Adipocyte (in vitro differentiated cells): Measurements from ENCODE around the gene CA11.
"Not testable (repeated sequence)": the region's sequence is repeated elsewhere in the genome, so short reads cannot be mapped to it uniquely, and the experiment has no call there.

ENCODE experiments used
- DNase-seq: peaks from one replicate; pipeline ENCODE4 v3.0.0-alpha.2; 2015; ENCODE audit warnings: low read depth
- H3K27me3 ChIP-seq: replicated peaks from 2 replicates; pipeline ENCODE4 v1.7.0; 2013; ENCODE audit warnings: mild to moderate bottlenecking, low read length, moderate library complexity; ENCODE audit not compliant: control insufficient read depth, insufficient read depth
- H3K36me3 ChIP-seq: 2 replicates; pipeline ENCODE4 v1.7.0; 2013; ENCODE audit warnings: low read length, mild to moderate bottlenecking, moderate library complexity; ENCODE audit not compliant: control insufficient read depth, insufficient read depth, severe bottlenecking
- H3K4me1 ChIP-seq: 2 replicates; pipeline ENCODE4 v1.7.0; 2013; ENCODE audit warnings: mild to moderate bottlenecking, low read length, moderate library complexity; ENCODE audit not compliant: control insufficient read depth, insufficient read depth
- H3K4me3 ChIP-seq: 2 replicates; pipeline ENCODE4 v1.7.0; 2013; ENCODE audit warnings: mild to moderate bottlenecking, low read length, moderate library complexity
- H3K9ac ChIP-seq: 2 replicates; pipeline ENCODE4 v1.7.0; 2013; ENCODE audit warnings: mild to moderate bottlenecking, low read length, moderate library complexity
- H3K9me3 ChIP-seq: 2 replicates; pipeline ENCODE4 v1.7.0; 2013; ENCODE audit warnings: mild to moderate bottlenecking, low read length, moderate library complexity; ENCODE audit not compliant: control insufficient read depth

CA11 gene

DNA sequence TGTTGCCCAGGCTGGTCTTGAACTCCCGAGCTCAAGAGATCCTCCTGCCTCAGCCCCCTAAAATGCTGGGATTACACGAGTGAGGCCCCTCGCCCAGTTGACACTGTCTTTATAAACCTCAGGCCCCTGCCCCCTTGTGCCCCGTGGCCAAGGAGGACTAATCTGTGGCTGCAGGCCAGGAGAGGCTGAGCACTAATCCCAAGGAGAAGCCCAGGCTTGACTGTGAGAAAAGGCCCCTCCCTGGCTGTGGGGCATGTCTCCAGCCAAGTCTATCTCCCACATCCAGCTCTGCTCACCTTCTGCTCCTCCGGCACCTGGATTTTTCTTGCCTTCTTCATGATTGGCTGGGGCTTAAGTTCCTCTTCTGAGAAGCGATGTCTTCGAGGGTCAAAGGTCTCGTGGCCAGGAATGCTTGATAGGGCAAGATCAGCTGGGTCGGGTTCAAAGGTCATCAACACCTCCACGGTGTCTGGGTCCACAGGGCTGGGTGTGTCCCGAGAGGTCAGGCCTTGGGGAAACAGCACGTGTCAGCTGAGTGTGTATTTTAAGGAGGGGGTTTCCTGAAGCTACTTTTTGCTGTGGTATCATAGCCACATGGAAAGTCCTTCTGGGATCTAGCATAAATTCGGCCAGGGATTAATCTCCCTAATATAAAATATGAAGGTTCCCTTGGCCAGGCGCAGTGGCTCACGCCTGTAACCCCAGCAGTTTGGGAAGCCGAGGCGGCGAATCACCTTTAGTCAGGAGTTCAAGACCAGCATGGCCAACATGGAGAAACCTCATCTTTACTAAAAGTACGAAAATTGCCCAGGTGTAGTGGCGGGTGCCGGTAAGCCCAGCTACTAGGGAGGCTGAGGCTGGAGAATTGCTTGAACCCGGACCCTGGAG, 12.6 kb downstream of the CA11 start:
- peaks cover 43% of the 10 kb centered on the region for H3K4me1 ChIP-seq
- no peak for DNase-seq

DNA sequence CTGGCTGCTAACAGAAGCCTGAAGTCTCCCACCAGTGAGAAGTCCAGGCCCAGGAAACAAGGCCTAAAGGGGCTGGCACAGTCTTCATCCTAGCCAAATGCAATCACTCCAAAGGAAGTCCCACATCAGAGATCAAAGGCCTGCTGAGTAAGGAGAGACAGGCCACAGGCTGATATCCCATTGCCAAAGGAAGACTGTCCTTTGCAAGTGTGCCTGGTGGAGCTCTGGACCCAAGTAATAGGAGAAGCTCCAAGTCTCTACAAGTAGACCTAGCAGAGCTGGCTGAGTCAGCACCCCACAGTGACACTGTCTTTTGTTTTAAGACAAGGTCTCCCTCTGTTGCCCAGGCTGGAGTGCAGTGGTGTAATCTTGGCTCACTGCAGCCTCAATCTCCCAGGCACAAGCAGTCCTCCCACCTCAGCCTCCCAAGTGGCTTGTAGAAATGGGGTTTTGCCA, 13.3 kb downstream of the CA11 start:
- Histone ChIP-seq H3K9me3 (no peaks in the 10 kb centered on the region), H3K36me3 (no peaks in the 10 kb centered on the region), H3K9ac (peak overlapping the region; percentile 71), H3K4me3 (no peak overlapping the region), H3K27me3 (no peaks in the 10 kb centered on the region), H3K4me1 (peaks cover 41% of the 10 kb centered on the region)
- DNase-seq: no peak

More for the DNA sequence above, 12.6 kb downstream of the CA11 start:
- no peaks in the 10 kb centered on the region for H3K27me3 ChIP-seq
- H3K4me3 ChIP-seq: peak overlapping the region; percentile 62
- H3K9ac ChIP-seq: peak overlapping the region; percentile 71
- no peaks in the 10 kb centered on the region for H3K36me3 ChIP-seq
- H3K9me3 ChIP-seq: no peaks in the 10 kb centered on the region

DNA sequence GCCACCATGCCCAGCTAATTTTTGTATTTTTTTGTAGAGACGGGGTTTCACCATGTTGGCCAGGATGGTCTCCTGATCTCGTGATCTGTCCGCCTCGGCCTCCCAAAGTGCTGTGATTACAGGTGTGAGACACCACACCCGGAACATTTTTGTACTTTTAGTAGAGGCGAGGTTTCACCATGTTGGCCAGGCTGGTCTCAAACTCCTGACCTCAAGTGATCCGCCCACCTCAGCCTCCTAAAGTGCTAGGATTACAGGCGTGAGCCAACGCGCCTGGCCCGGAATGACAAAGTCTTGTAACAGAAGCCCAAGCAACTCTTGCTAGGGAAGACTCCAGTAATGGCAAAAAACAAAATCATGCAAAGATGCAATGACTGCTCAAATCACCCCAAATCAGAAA, 13.7 kb downstream of the CA11 start:
- H3K4me1 ChIP-seq: peaks cover 41% of the 10 kb centered on the region

DNA sequence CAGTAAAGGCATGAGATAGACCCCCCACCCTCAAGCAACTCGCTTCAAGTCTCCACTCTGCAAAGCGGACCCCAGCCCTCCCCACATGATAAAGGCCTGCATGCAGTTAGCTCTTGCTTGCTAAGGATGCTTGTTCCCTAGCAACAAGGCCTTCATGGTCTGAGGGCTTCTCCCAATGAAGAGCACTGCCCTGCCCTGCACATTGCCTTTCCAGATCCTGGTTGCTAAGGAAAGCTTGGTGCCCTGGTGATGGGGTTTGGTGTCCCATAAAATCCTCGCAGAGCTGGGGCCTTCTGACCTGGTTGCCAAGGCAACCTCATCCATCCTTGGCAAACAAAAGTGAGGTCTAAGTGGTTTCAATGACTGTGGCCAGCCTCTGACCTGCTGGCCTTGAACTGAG, 14.8 kb downstream of the CA11 start:
- H3K36me3 ChIP-seq: peaks cover 1% of the 10 kb centered on the region
- no peak for DNase-seq
- H3K9me3 ChIP-seq: no peaks in the 10 kb centered on the region
- peaks cover 33% of the 10 kb centered on the region for H3K4me1 ChIP-seq
- H3K27me3 ChIP-seq: no peaks in the 10 kb centered on the region
- no peak overlapping the region for H3K9ac ChIP-seq
- no peak overlapping the region for H3K4me3 ChIP-seq

More for the DNA sequence above, 13.7 kb downstream of the CA11 start:
- not testable (repeated sequence) for H3K27me3 ChIP-seq, H3K36me3 ChIP-seq, H3K4me3 ChIP-seq, DNase-seq, H3K9ac ChIP-seq, H3K9me3 ChIP-seq

DNA sequence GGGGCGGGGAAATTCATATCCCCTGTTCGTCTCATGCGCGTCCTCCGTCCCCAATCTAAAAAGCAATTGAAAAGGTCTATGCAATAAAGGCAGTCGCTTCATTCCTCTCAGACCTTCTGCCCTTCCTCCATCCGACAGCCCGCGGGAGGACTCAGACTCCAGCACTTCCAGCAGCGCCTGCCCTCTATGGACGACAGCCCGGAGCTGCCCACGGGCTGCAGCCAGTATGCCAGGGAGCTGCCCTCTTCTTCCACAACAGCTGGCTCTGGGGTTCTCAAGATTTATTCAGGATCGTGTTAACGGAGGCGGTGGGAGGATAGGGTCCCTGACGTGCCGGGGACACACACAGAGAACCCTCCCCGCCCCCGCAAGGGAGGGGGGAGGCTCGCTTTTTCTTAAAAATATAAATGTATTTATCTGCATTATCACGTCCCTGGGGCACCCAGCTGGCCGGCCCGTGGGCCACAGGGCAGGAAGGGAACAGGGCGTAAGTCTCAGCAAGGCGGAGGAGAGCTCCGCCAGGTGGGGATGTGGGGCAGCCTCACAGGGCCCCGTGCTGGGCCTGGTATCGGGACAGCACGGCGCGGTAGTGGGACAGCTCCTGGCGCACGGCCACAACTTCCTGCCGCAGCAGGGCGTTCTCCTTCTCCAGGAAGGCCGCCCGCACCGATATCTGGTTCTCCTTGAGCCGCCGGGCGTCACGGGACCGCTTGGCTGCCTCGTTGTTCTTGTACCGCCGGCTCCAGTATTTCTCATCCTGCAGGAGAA, 15.5 kb downstream of the CA11 start:
- H3K4me3 ChIP-seq: no peak overlapping the region
- no peaks in the 10 kb centered on the region for H3K9me3 ChIP-seq
- peaks cover 29% of the 10 kb centered on the region for H3K4me1 ChIP-seq
- H3K27me3 ChIP-seq: no peaks in the 10 kb centered on the region
- no peak for DNase-seq
- H3K36me3 ChIP-seq: peaks cover 4% of the 10 kb centered on the region
- H3K9ac ChIP-seq: no peak overlapping the region

DNA sequence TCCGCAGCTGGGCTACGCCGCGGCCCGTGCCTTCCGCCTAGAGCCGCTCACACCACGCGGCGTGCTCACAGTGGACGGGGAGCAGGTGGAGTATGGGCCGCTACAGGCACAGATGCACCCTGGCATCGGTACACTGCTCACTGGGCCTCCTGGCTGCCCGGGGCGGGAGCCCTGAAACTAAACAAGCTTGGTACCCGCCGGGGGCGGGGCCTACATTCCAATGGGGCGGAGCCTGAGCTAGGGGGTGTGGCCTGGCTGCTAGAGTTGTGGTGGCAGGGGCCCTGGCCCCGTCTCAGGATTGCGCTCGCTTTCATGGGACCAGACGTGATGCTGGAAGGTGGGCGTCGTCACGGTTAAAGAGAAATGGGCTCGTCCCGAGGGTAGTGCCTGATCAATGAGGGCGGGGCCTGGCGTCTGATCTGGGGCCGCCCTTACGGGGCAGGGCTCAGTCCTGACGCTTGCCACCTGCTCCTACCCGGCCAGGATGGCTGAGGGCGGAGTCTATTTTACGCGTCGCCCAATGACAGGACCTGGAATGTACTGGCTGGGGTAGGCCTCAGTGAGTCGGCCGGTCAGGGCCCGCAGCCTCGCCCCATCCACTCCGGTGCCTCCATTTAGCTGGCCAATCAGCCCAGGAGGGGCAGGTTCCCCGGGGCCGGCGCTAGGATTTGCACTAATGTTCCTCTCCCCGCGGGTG, 16.2 kb downstream of the CA11 start:
- Histone ChIP-seq H3K9me3 (no peaks in the 10 kb centered on the region), H3K9ac (no peak overlapping the region), H3K27me3 (no peaks in the 10 kb centered on the region), H3K36me3 (peaks cover 4% of the 10 kb centered on the region), H3K4me3 (no peak overlapping the region), H3K4me1 (peaks cover 26% of the 10 kb centered on the region)
- no peak for DNase-seq

DNA sequence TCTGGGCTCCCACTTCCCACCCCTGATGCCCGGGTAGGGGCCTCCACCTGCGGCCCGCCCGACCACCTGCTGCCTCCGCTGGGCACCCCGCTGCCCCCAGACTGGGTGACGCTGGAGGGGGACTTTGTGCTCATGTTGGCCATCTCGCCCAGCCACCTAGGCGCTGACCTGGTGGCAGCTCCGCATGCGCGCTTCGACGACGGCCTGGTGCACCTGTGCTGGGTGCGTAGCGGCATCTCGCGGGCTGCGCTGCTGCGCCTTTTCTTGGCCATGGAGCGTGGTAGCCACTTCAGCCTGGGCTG, 16.7 kb downstream of the CA11 start:
- H3K9ac ChIP-seq: no peak overlapping the region

DNA sequence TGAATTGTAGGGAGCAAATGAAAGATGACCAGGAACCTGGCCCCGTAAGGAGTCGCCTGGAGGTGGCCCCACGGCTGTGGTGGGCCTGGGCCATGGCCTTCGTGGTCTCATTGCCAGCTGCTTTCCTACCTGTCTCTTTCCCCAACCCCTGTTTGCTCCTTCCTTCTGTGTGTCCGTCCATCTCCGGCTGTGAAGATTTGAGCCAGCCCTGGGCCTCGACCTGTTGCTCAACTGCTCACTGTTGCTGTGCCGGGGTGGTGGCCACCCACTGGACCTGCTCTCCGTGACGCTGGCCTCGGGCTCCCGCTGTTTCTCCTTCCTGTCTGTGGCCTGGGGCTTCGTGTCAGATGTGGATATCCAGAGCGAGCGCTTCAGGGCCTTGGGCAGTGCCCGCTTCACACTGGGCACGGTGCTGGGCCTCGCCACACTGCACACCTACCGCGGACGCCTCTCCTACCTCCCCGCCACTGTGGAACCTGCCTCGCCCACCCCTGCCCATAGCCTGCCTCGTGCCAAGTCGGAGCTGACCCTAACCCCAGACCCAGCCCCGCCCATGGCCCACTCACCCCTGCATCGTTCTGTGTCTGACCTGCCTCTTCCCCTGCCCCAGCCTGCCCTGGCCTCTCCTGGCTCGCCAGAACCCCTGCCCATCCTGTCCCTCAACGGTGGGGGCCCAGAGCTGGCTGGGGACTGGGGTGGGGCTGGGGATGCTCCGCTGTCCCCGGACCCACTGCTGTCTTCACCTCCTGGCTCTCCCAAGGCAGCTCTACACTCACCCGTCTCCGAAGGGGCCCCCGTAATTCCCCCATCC, 17.3 kb downstream of the CA11 start:
- Histone ChIP-seq H3K4me3 (no peak overlapping the region), H3K27me3 (no peaks in the 10 kb centered on the region), H3K9me3 (no peaks in the 10 kb centered on the region), H3K4me1 (peaks cover 24% of the 10 kb centered on the region), H3K36me3 (peaks cover 4% of the 10 kb centered on the region), H3K9ac (no peak overlapping the region)
- no peak for DNase-seq

More for the DNA sequence above, 16.7 kb downstream of the CA11 start:
- peaks cover 27% of the 10 kb centered on the region for H3K4me1 ChIP-seq
- H3K27me3 ChIP-seq: no peaks in the 10 kb centered on the region
- no peaks in the 10 kb centered on the region for H3K9me3 ChIP-seq
- H3K36me3 ChIP-seq: peaks cover 4% of the 10 kb centered on the region
- no peak for DNase-seq
- no peak overlapping the region for H3K4me3 ChIP-seq

DNA sequence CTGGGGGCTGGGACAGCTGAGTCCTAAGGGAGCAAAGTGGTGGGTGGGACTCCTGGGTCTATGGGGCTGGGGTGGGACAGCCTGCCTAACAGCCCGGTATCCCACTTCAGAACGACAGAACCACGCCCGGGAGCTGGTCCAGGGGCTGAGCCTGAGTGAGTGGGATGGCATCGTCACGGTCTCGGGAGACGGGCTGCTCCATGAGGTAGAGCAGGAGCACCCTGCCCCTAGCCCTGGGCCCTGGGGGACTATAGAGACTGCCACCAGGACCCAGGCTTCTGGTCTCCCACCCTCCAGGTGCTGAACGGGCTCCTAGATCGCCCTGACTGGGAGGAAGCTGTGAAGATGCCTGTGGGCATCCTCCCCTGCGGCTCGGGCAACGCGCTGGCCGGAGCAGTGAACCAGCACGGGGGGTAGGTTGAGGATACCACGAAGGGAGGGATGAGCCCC, 18.1 kb downstream of the CA11 start:
- Histone ChIP-seq H3K36me3 (peaks cover 4% of the 10 kb centered on the region), H3K4me3 (no peak overlapping the region), H3K4me1 (peaks cover 24% of the 10 kb centered on the region), H3K27me3 (no peaks in the 10 kb centered on the region), H3K9me3 (no peaks in the 10 kb centered on the region), H3K9ac (no peak overlapping the region)
- no peak for DNase-seq

DNA sequence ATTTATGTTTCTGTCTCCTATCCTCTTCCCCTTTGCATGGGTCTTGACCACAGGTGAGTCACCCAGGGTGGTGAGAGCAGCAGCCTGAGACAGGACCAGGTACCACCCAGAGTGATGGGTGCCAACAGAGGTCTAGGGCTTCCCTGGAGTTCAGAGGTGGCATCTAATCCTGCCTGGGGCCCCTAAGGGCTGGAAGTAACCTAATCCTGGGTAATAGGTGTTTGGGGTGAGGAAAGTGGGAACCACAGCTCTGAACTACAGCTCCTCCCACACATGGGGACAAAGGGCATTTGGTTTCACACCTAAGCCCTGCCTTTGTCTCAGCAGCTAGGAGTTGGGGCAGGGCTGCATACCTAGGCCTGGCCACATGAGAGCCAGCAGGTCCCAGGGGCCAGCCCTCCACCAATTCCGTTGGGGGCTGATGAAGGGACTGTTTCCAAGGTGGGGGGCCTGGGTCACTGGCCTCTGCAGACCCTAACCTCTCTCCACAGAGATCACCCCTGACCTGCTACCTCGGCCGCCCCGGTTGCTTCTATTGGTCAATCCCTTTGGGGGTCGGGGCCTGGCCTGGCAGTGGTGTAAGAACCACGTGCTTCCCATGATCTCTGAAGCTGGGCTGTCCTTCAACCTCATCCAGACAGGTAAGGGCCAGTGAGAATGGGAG, 18.7 kb downstream of the CA11 start:
- DNase-seq: no peak
- H3K27me3 ChIP-seq: no peaks in the 10 kb centered on the region
- H3K9ac ChIP-seq: no peak overlapping the region
- H3K4me3 ChIP-seq: no peak overlapping the region
- H3K4me1 ChIP-seq: peaks cover 24% of the 10 kb centered on the region
- no peaks in the 10 kb centered on the region for H3K9me3 ChIP-seq
- peaks cover 4% of the 10 kb centered on the region for H3K36me3 ChIP-seq
